ENCODE results near the gene CUL3. TPM values are rescaled to one million over a fixed set of nuclear protein-coding genes. Genes with fewer than 3 reads are reported as not detected.

The CUL3 gene
- total RNA-seq, 1 experiment from 2014 or later: 104 TPM

- BruUV-seq (replicated peaks): no TSS peak
- intact Hi-C loops (cut with micrococcal nuclease; ENCODE audit: unreplicated experiment): no loop called here
- H3K9me3 ChIP-seq (ENCODE audit: control insufficient read depth, insufficient read depth, low read depth, low read length): no peaks in the 10 kb centered on the region
- CTCF ChIA-PET: no interaction called here
- ATAC-seq (no peak), DNase-seq (ENCODE audit: low read depth, low spot score) (no peak)
- POLR2A ChIA-PET: no interaction called here
- no peaks in the 10 kb centered on the region for H3K36me3 ChIP-seq (ENCODE audit: control insufficient read depth, insufficient read depth, low read length)
- TF ChIP-seq REST (IDR thresholded peaks at IDR 0.05; ENCODE audit: insufficient read depth in 1 of 2, low read depth in 2 of 2, low read length in 1 of 2) (no peak), SIN3A (IDR thresholded peaks at IDR 0.05; ENCODE audit: borderline replicate concordance, insufficient read depth, low read depth, low read length) (no peak), TCF7L2 (IDR thresholded peaks at IDR 0.05; ENCODE audit: low read depth, low read length) (no peak), CTCF (IDR thresholded peaks at IDR 0.05) (no peak)
- no peak overlapping the region for H3K4me3 ChIP-seq (ENCODE audit: low read depth in 2 of 2, low read length in 2 of 2)
- H3K27ac ChIP-seq (ENCODE audit: low read length): no peak overlapping the region
- no peaks in the 10 kb centered on the region for H3K4me1 ChIP-seq (ENCODE audit: control insufficient read depth, insufficient read depth, low read length)
- in situ Hi-C loops (cut with HindIII; ENCODE audit: low pct_unique_long_range_greater_than_20kb, low sequenced_read_pairs): no loop called here
- no peaks in the 10 kb centered on the region for H3K27me3 ChIP-seq (ENCODE audit: control insufficient read depth, insufficient read depth, low read length)
These were observed 155.7 kb downstream of the CUL3 start for GRCh38 chr2:224429441-224429810.

DNA sequence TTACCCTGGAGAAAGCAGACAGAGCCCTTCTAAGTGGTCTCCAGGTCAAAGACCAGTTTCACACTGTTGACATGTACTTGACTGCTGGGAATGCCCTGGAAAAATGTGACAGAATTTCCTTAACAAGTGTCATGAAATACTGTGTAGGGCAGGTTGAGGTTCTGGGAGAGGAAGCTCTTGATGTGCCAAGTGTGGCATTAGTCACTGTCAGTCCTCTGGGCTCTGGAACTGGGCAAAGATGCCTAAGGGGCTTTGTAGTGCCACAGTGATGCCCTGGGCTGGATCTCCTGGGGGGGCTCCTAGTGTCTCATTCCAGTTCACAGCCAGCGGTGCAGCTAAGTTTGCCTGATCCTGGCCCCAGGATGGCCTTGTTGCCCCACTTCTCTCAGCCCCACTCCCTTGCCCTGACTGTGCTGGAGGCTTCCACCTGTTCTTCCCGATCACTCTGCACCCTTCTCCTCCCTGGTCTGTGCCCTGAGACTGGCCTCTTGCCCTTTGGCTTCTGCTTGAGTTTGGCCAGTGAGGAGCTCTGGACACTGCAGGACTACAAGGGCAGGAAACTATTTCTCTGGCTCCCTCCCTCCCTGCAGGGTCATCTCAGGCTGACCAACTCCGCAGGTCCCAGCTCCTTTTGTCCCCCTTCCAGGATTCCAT is 156.2 kb downstream of the CUL3 start:
- BruUV-seq (replicated peaks): no TSS peak
- ATAC-seq (no peak), DNase-seq (ENCODE audit: low read depth, low spot score) (no peak)
- POLR2A ChIA-PET: interaction anchor here (0.6 kb wide), 1 partner anchor 59 kb away, joined by 5 read pairs; no protein-coding TSS in a partner anchor
- no peaks in the 10 kb centered on the region for H3K4me1 ChIP-seq (ENCODE audit: control insufficient read depth, insufficient read depth, low read length)
- H3K9me3 ChIP-seq (ENCODE audit: control insufficient read depth, insufficient read depth, low read depth, low read length): no peaks in the 10 kb centered on the region
- H3K4me3 ChIP-seq (ENCODE audit: low read depth in 2 of 2, low read length in 2 of 2): no peak overlapping the region
- H3K27ac ChIP-seq (ENCODE audit: low read length): no peak overlapping the region
- intact Hi-C loops (cut with micrococcal nuclease; ENCODE audit: unreplicated experiment) (no loop called here), in situ Hi-C loops (cut with HindIII; ENCODE audit: low pct_unique_long_range_greater_than_20kb, low sequenced_read_pairs) (no loop called here)
- no peaks in the 10 kb centered on the region for H3K27me3 ChIP-seq (ENCODE audit: control insufficient read depth, insufficient read depth, low read length)
- CTCF ChIA-PET: no interaction called here
- TF ChIP-seq TCF7L2 (IDR thresholded peaks at IDR 0.05; ENCODE audit: low read depth, low read length) (no peak), SIN3A (IDR thresholded peaks at IDR 0.05; ENCODE audit: borderline replicate concordance, insufficient read depth, low read depth, low read length) (no peak)
- no peaks in the 10 kb centered on the region for H3K36me3 ChIP-seq (ENCODE audit: control insufficient read depth, insufficient read depth, low read length)

- ATAC-seq: no peak
- Histone ChIP-seq H3K36me3 (ENCODE audit: control insufficient read depth, insufficient read depth, low read length) (no peaks in the 10 kb centered on the region), H3K27ac (ENCODE audit: low read length) (no peak overlapping the region), H3K9me3 (ENCODE audit: control insufficient read depth, insufficient read depth, low read depth, low read length) (no peaks in the 10 kb centered on the region), H3K27me3 (ENCODE audit: control insufficient read depth, insufficient read depth, low read length) (no peaks in the 10 kb centered on the region), H3K4me1 (ENCODE audit: control insufficient read depth, insufficient read depth, low read length) (no peaks in the 10 kb centered on the region), H3K4me3 (ENCODE audit: low read depth in 2 of 2, low read length in 2 of 2) (no peak overlapping the region)
- ChIA-PET POLR2A (no interaction called here), CTCF (no interaction called here)
- intact Hi-C loops (cut with micrococcal nuclease; ENCODE audit: unreplicated experiment) (no loop called here), in situ Hi-C loops (cut with HindIII; ENCODE audit: low pct_unique_long_range_greater_than_20kb, low sequenced_read_pairs) (no loop called here)
- no peak for DNase-seq (ENCODE audit: low read depth, low spot score)
- BruUV-seq (replicated peaks): no TSS peak
- no peak for TF ChIP-seq SIN3A (IDR thresholded peaks at IDR 0.05; ENCODE audit: borderline replicate concordance, insufficient read depth, low read depth, low read length)
- no peak for TF ChIP-seq POLR2AphosphoS5 (IDR thresholded peaks at IDR 0.05; ENCODE audit: low read depth, low read length)
- TF ChIP-seq CTCF (IDR thresholded peaks at IDR 0.05): no peak
- TF ChIP-seq REST (IDR thresholded peaks at IDR 0.05; ENCODE audit: insufficient read depth in 1 of 2, low read depth in 2 of 2, low read length in 1 of 2): no peak
- TF ChIP-seq TCF7L2 (IDR thresholded peaks at IDR 0.05; ENCODE audit: low read depth, low read length): no peak
These were observed 157.7 kb downstream of the CUL3 start for GRCh38 chr2:224427471-224427870.
